Stimulated activated naive B cell treated with anti-CD40 and anti-IgM and Interleukin-4, amounts not matched to agents 10 μg/mL and 1 μg/mL and 100 μg/mL, for 72 hours (primary cell): ENCODE data around the gene CCNF.

Experiments used
- ATAC-seq, 2 donors: fragments of 150-1000 bp; cut with Tn5 transposase; replicated peaks; 2 replicates each; pipeline ENCODE4 v1.10.0; 2021; ENCODE audit warnings: moderate library complexity in 1 of 2
- DNase-seq: peaks from one replicate; pipeline ENCODE4 v3.0.0; 2021
- H3K27ac Mint-ChIP-seq: one replicate; pipeline ENCODE4 v1.8.0; 2022; ENCODE audit warnings: mild to moderate bottlenecking, mixed read lengths
- H3K27me3 Mint-ChIP-seq, 2 donors: one replicate each; pipeline ENCODE4 v1.8.0; 2022; ENCODE audit warnings: mixed read lengths in 2 of 2
- H3K36me3 Mint-ChIP-seq, 2 donors: one replicate each; pipeline ENCODE4 v1.8.0; 2022; ENCODE audit warnings: mixed read lengths in 2 of 2, mild to moderate bottlenecking in 1 of 2
- H3K4me1 Mint-ChIP-seq, 2 donors: one replicate each; pipeline ENCODE4 v1.8.0; 2022; ENCODE audit warnings: mixed read lengths in 2 of 2, mild to moderate bottlenecking in 1 of 2
- H3K4me3 Mint-ChIP-seq, 2 donors: one replicate each; pipeline ENCODE4 v1.8.0; 2022; ENCODE audit warnings: mild to moderate bottlenecking in 2 of 2, mixed read lengths in 2 of 2, moderate library complexity in 1 of 2
- H3K9me3 Mint-ChIP-seq, 2 donors: one replicate each; pipeline ENCODE4 v1.8.0; 2022; ENCODE audit warnings: mixed read lengths in 2 of 2, mild to moderate bottlenecking in 1 of 2

The CCNF gene

DNA sequence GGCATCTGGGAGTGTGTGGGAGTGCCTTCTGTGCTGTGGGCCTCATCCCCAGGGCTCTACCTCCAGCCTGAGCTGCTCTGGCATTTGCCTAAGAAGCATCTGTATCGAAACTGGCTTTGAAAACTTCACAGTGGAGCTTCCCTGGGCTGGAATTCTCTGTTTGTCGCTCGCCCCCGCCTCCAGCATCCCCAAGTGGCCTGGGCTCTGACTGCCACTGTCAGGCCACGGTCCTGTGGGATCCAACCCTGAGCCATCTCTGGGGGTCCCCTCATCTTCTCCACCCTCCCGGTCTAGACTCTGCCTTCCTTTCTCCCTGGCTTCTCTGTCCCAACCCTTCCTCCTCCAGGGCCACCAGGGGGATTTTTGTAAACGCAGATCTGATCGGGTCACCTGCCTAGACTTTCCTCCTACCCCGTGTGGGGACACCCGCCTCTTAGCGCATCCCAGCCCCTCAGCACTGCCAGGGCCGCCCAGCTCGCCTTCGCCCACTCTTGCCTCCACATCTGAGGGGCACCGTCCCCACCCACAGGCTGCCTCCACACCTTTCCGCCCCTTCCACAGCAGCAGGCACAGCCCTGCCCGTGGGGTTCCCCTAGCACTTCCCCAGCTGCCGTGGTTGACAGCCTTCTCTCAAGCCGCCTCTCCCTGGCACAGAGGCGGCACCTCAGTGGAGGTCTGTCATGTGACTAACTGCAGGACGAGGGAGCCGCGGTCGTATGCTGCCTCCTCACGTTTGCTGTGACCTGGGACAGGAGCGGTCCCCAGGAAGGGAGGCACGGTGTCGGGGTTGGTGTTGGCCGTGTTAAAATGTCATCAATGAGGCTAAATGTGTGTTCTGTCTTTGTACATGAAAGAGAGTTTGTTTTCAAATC lies 57.6 kb downstream of the CCNF start:
- Mint-ChIP-seq H3K27me3 (no peaks in the 10 kb centered on the region), H3K36me3 (peaks cover 3 to 14% of the 10 kb centered on the region in 2 donors), H3K4me1 (peaks cover 25 to 31% of the 10 kb centered on the region in 2 donors), H3K9me3 (no peaks in the 10 kb centered on the region), H3K4me3 (peak overlapping the region; percentile 75 to 80), H3K27ac (peak overlapping the region; percentile 95)
- peak; percentile 97 to 98 for ATAC-seq
- peak; percentile 79 for DNase-seq

DNA sequence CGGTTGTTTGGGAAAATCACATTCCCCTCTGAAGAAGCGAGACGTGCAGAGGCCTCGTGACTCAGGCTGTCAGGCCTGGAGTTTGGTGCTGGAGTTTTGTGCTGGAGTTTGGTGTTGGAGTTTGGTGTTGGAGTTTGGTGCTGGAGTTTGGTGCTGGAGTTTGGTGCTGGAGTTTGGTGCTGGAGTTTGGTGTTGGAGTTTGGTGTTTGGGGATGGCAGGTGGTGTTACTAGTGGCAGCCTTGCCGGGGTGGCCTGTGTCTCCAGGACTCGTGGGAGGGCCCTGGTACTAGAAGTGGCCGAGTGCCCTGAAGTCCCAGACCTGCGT lies 58.2 kb downstream of the CCNF start:
- Mint-ChIP-seq H3K9me3 (no peaks in the 10 kb centered on the region), H3K36me3 (peaks cover 0 to 13% of the 10 kb centered on the region in 2 donors), H3K4me3 (peak overlapping the region; percentile 75 to 80), H3K27me3 (no peaks in the 10 kb centered on the region), H3K4me1 (peaks cover 25 to 27% of the 10 kb centered on the region in 2 donors), H3K27ac (peak overlapping the region; percentile 95)
- ATAC-seq (no peak), DNase-seq (no peak)

DNA sequence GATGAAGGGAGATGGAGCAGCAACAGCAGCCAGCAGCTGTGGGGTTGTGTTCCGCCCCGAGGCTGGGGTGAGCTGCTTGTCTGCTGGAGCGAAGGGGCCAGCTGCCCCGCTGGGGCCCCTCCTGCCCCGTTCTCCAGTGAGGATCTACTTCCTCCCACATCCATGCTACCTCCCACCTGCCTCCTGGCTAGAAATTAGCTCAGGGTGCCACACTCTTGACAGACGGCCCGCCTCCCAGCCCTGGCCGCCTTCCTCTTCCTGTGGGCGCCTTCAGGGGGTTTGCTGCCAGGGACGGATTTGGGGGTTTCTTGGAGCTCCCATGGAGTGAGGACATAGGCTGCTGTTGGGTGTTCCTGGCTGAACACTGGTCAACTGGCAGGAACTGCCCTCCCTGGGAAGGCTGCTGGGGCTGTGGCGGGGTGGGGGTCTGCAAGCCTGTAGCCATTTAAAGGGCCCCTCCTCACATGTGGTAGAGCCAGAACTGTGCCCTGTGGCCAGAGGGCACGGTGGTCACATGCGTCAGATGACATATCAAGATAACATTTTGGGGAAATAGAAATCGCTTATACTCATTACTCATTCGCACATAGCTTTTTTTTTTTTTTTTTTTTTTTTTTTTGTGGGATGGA lies 58.8 kb downstream of the CCNF start:
- no peak for ATAC-seq
- peaks cover 0 to 10% of the 10 kb centered on the region in 2 donors for H3K36me3 Mint-ChIP-seq
- peaks cover 23 to 25% of the 10 kb centered on the region in 2 donors for H3K4me1 Mint-ChIP-seq
- no peaks in the 10 kb centered on the region for H3K27me3 Mint-ChIP-seq
- DNase-seq: no peak
- H3K4me3 Mint-ChIP-seq: peak overlapping the region; percentile 75 to 80
- peak overlapping the region; percentile 95 for H3K27ac Mint-ChIP-seq
- H3K9me3 Mint-ChIP-seq: no peaks in the 10 kb centered on the region

DNA sequence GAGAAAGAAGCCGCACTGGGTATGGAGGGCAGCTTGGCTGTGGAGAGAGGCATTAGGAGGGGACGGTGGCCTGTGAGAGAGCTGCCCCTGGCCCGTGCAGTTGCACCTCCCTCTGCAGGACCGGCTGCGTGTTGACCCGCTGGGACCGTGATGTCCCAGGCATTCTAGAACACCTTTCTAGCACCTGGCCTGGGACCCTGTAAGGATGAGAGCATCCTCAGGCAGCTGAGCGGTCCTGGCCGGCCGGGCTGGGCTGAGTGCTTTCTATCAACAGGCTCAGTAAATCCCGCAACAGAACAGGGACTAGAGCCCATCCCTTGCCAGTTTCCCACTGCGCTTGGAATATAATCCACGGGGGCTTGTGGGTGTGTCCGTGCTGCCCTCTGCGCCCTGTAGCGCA lies 60.3 kb downstream of the CCNF start:
- no peak for DNase-seq
- no peak for ATAC-seq
- Mint-ChIP-seq H3K27ac (no peak overlapping the region), H3K27me3 (no peaks in the 10 kb centered on the region), H3K9me3 (no peaks in the 10 kb centered on the region), H3K4me3 (no peak overlapping the region), H3K36me3 (peaks cover 0 to 10% of the 10 kb centered on the region in 2 donors), H3K4me1 (peaks cover 20% of the 10 kb centered on the region in 2 donors)

DNA sequence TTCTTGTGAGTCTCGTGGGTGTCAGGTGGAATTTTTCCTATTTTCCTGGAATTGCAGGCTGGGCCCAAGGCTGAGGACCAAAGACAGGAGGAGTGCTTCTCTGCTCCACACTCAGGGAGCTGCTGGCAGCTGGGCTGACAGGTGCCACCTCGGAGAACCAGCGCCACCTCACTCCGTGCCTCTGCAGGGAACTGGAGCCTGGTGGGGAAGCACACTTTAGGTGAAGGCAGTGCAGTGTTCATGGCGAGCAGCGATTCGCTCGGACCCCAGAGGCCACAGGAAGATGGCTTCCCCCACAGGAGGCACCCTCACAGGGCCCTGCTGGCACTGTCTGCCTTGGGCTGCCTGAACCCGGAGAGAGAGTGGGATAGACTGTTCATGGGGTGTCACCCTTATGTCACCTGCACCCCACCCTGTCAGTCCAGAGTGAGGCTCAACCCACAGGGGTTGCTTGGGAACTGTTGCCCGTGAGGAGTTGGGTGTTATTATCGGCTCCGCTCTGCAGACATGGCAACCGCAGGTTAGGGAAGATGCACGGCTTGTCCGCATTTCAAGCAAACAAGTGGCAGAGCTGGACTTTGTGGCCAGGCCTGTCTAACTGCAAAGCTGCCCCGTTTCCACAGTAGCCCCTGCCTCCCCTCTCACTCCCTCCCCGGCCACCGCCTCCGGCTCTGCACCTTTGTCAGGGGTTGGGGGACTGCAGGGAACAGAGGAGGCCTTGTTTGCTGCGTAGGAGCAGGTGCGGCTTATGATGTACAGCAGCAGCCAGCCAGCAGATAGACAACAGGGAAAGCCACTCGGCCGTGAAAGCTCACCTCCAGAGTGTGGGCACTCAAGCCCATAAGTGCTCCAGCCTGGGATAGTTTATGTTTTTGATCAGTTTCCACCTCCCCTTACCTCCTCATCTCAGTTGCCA lies 61.2 kb downstream of the CCNF start:
- peaks cover 0 to 10% of the 10 kb centered on the region in 2 donors for H3K36me3 Mint-ChIP-seq
- H3K27me3 Mint-ChIP-seq: no peaks in the 10 kb centered on the region
- DNase-seq (no peak), ATAC-seq (no peak)
- H3K27ac Mint-ChIP-seq: no peak overlapping the region
- no peaks in the 10 kb centered on the region for H3K9me3 Mint-ChIP-seq
- peaks cover 17 to 19% of the 10 kb centered on the region in 2 donors for H3K4me1 Mint-ChIP-seq
- H3K4me3 Mint-ChIP-seq: no peak overlapping the region

DNA sequence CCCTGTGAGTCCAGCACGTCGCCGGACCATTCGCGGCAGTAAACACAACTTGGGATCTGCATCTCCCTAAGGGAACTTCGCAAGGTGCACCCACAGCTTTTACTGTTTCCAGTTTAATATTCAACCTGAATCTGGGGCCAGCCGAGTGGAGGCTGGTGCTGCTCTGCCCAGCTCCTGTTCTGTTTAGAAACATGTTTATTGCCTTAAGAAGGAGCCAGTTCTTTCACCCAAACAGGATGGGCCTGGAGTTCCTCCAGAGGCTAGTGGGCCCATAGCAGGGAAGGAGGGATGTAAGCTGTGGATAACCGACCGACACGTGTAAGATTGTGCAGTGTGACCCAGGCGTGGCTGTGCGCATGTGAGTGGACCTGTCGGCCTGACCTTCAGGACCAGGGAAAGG lies 63.0 kb downstream of the CCNF start:
- peaks cover 8 to 10% of the 10 kb centered on the region in 2 donors for H3K4me1 Mint-ChIP-seq
- no peaks in the 10 kb centered on the region for H3K9me3 Mint-ChIP-seq
- no peak overlapping the region for H3K4me3 Mint-ChIP-seq
- DNase-seq (no peak), ATAC-seq (no peak)
- H3K36me3 Mint-ChIP-seq: peaks cover 3 to 11% of the 10 kb centered on the region in 2 donors
- H3K27me3 Mint-ChIP-seq: no peaks in the 10 kb centered on the region
- no peak overlapping the region for H3K27ac Mint-ChIP-seq

DNA sequence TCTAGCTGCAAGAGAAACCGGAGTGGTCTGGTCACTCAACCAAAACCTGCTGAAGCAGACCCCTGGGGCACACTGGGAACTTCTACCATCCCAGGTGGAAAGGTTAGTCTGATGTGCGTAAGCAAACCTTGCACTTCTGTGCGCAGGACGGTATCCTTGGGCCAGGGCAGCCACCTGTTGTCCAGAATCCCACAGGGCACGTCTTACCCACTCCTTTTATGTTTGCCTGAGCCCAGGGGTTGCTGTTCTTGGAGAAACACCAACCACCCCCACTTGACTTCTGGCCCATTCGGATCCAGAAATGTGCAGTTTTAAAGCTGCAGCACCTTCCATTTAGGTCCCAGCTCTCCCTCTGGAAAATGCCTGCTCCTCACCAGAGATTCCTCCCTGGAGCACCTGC lies 64.4 kb downstream of the CCNF start:
- DNase-seq: no peak
- no peaks in the 10 kb centered on the region for H3K9me3 Mint-ChIP-seq
- H3K27ac Mint-ChIP-seq: no peak overlapping the region
- H3K4me1 Mint-ChIP-seq: peaks cover 0 to 2% of the 10 kb centered on the region in 2 donors
- no peaks in the 10 kb centered on the region for H3K27me3 Mint-ChIP-seq
- H3K36me3 Mint-ChIP-seq: peaks cover 7 to 15% of the 10 kb centered on the region in 2 donors
- no peak for ATAC-seq
- H3K4me3 Mint-ChIP-seq: no peak overlapping the region

DNA sequence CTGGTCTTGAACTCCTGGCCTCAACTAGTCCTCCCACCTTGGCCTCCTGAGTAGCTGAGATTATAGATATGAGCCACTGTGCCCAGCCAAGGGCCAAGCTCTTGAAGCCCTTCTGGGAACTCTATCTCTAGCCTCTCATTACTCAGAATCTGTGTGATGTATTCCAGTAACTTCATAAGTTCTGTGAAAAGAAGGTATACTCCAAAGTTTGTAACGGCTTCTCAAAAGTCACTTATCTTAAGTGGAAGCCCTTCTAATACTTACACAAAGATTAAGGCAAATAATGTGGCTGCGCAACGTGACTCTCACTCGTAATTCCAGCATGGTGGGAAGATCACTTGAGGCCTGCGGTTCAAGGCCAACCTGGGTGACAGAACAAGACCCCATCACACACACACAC lies 65.4 kb downstream of the CCNF start:
- H3K4me1 Mint-ChIP-seq: peaks cover 0 to 3% of the 10 kb centered on the region in 2 donors
- H3K27ac Mint-ChIP-seq: no peak overlapping the region
- no peaks in the 10 kb centered on the region for H3K27me3 Mint-ChIP-seq
- no peak overlapping the region for H3K4me3 Mint-ChIP-seq
- ATAC-seq (no peak), DNase-seq (no peak)
- no peaks in the 10 kb centered on the region for H3K9me3 Mint-ChIP-seq
- H3K36me3 Mint-ChIP-seq: peaks cover 7 to 18% of the 10 kb centered on the region in 2 donors

DNA sequence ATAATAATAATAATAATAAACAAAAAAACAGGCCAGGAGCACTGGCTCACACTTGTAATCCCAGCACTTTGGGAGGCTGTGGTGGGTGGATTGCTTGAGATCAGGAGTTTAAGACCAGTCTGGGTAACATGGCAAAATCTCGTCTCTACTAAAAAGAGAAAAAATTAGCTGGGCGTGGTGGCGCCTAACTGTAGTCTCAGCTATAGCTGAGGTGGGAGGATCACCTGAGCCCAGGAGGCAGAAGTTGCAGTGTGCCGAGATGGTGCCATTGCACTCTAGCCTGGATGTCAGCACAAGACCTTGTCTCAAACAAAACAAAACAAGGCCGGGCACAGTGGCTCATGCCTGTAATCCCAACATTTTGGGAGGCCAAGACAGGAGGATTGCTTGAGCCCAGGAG lies 65.8 kb downstream of the CCNF start:
- DNase-seq (no peak), ATAC-seq (no peak)
- Mint-ChIP-seq H3K27me3 (no peaks in the 10 kb centered on the region), H3K4me1 (peaks cover 0 to 4% of the 10 kb centered on the region in 2 donors), H3K36me3 (peaks cover 7 to 15% of the 10 kb centered on the region in 2 donors), H3K9me3 (no peaks in the 10 kb centered on the region), H3K27ac (no peak overlapping the region), H3K4me3 (no peak overlapping the region)

DNA sequence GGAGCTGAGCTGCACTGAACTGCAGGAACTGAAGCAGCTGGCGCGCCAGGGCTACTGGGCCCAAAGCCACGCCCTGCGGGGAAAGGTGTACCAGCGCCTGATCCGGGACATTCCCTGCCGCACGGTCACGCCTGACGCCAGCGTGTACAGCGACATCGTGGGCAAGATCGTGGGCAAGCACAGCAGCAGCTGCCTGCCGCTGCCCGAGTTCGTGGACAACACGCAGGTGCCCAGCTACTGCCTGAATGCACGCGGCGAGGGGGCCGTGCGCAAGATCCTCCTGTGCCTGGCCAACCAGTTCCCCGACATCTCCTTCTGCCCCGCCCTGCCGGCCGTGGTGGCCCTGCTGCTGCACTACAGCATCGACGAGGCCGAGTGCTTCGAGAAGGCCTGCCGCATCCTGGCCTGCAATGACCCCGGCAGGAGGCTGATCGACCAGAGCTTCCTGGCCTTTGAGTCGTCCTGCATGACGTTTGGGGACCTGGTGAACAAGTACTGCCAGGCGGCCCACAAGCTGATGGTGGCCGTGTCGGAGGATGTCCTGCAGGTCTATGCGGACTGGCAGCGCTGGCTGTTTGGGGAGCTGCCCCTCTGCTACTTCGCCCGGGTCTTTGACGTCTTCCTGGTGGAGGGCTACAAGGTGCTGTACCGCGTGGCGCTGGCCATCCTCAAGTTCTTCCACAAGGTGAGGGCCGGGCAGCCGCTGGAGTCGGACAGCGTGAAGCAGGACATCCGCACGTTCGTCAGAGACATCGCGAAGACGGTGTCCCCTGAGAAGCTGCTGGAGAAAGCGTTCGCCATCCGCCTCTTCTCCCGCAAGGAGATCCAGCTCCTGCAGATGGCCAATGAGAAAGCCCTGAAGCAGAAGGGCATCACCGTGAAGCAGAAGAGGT lies 67.2 kb downstream of the CCNF start:
- ATAC-seq: no peak
- Mint-ChIP-seq H3K9me3 (no peaks in the 10 kb centered on the region), H3K36me3 (peaks cover 11 to 14% of the 10 kb centered on the region in 2 donors), H3K4me1 (peaks cover 0 to 6% of the 10 kb centered on the region in 2 donors), H3K27ac (no peak overlapping the region), H3K27me3 (no peaks in the 10 kb centered on the region), H3K4me3 (no peak overlapping the region)
- DNase-seq: no peak

DNA sequence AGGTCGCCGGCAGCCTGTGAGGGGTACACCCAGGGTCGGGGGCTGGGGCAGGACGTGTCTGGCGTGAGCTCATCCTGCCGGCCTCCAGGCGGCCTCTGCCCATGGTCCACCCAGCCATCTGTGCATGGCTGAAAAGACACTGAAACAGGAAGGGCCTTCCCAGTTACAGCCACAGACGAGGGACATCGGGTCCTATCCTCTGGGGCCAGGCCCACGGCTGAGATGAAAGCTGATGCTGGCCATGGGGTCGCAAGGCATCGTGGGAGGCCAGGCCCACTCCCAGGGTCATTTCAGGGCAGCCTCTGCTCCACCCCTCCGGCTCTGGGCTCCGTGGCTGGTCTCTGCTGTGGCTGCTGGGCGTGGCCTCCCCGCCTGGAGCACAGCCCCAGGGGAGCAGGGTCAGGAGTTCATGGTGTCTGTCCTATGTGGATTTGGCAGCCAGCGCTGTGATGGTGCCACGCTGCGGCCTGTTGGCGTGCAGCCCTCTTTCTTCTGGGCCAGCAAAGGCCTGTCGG lies 67.9 kb downstream of the CCNF start:
- Mint-ChIP-seq H3K27ac (peak overlapping the region; percentile 60), H3K4me3 (no peak overlapping the region), H3K4me1 (peaks cover 5 to 10% of the 10 kb centered on the region in 2 donors), H3K27me3 (no peaks in the 10 kb centered on the region), H3K36me3 (peaks cover 13 to 14% of the 10 kb centered on the region in 2 donors), H3K9me3 (no peaks in the 10 kb centered on the region)
- ATAC-seq (no peak), DNase-seq (no peak)

DNA sequence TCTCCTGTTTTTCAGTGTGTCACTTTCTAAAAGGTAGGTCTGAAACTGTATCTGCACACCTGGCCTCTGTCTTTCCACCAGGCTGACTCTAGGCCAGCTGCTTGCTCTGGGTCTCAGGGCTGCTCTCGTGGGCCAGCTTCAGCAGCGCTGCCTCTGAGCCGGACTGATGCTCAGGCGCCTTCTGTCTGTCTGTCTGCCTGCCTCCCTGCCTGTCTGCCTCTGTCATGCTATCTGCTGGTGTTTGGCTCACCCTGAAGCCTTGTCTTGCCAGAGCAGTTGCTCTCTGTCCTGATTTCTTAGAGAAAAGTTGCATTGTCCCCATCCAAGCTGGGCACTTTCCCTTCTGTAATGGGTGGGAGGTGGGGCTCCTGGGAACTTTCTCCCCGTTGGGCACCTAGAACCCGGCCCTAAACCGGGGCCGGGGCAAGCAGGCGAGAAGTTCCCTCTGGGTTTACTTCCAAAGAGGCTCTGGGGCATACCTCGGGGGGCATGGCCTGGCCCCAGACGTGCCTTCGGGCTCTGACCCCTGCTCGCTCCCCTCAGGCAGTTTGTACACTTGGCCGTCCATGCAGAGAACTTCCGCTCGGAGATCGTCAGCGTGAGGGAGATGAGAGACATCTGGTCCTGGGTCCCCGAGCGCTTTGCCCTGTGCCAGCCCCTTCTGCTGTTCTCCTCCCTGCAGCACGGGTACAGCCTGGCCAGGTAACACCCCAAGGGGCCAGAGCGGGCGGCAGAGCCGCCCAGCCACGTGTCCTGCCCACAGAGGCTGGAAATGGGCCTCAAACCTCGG lies 68.6 kb downstream of the CCNF start:
- Mint-ChIP-seq H3K4me1 (peaks cover 5 to 11% of the 10 kb centered on the region in 2 donors), H3K27me3 (no peaks in the 10 kb centered on the region), H3K4me3 (no peak overlapping the region), H3K9me3 (no peaks in the 10 kb centered on the region), H3K27ac (peak overlapping the region; percentile 60), H3K36me3 (peaks cover 13 to 14% of the 10 kb centered on the region in 2 donors)
- ATAC-seq: no peak
- DNase-seq: no peak
